ENCODE measurements around the gene FAM168A.

The FAM168A gene

DNA sequence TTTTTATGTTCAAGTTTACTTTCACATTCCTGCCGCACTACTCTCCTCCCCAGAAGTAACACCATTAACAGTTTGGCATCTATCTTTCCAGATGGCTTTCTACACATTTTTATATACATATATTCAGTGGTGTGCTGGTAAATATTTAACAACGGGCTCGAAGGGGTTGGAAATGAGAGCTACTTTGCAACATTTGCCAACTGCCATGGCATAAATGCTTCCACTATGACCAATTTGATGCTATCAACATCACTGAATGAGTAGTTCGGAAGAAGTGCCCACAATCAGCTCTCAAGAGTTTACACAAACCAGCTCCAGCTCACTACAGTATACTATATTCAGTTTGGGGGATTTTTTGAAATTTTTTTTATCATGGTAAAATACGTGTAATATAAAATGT lies 166.5 kb downstream of the FAM168A start:
- DNase-seq (ENCODE audit: extremely low read depth in 1 of 2, low read depth in 1 of 2): no peak

GRCh38 chr11:73430326-73430725 lies 167.6 kb downstream of the FAM168A start:
- DNase-seq (ENCODE audit: extremely low read depth in 1 of 2, low read depth in 1 of 2): no peak

GRCh38 chr11:73429121-73429750 lies 168.7 kb downstream of the FAM168A start:
- no peak for DNase-seq (ENCODE audit: extremely low read depth in 1 of 2, low read depth in 1 of 2)

- no peak for DNase-seq (ENCODE audit: extremely low read depth in 1 of 2, low read depth in 1 of 2)
Observed at GRCh38 chr11:73428699-73429098, 169.2 kb downstream of the FAM168A start.

- no peak for DNase-seq (ENCODE audit: extremely low read depth in 1 of 2, low read depth in 1 of 2)
Observed at GRCh38 chr11:73428227-73428626, 169.7 kb downstream of the FAM168A start.

DNA sequence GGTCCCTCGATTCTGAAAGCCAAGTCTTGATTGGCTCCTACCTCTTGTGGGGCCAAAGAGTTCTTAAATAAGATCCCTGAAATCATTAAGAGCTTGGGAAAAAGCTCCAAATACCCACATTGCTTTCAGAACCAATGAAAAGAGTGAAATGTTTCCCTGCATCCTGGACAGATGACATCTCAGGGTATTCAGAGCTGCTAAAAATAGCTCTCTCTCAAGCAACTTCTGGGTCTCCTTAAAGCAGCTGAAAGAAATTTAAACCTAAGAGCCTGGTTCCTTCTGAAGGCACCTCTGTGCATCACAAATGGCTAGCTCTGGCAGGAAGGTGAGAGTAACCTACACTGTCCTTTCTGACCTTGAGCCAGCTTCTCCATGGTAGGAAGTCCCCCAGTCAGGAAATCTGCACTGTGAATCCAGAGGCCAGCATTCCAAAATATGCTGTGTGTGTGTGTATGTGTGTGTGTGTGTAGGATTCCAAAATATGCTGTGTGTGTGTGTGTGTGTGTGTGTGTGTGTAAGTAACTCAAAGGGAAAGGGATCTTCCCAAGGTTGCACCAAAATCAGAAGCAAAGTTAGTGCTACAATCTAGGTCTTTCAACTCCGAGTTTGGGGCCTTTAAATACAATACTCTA lies 171.6 kb downstream of the FAM168A start:
- DNase-seq (ENCODE audit: extremely low read depth in 1 of 2, low read depth in 1 of 2): no peak

DNA sequence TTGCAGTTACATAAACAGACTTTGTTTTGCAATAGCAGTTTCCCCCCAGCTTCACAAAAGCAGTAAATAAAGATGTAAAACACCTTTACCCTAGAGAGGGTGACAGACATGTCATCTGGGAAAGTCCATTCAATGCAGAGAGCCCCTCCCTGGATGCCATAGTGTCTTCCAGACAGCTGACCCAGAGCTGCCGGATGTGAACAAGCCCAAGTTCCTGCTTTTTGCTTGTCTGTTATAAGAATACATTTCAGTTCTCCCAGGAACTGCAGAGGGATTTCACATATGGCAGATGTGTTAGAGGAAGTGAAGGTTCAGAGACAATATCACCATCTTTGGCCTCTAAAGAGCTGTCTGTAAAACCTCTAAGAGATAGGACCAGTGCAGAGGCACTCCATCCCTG lies 172.8 kb downstream of the FAM168A start:
- no peak for DNase-seq (ENCODE audit: extremely low read depth in 1 of 2, low read depth in 1 of 2)

DNA sequence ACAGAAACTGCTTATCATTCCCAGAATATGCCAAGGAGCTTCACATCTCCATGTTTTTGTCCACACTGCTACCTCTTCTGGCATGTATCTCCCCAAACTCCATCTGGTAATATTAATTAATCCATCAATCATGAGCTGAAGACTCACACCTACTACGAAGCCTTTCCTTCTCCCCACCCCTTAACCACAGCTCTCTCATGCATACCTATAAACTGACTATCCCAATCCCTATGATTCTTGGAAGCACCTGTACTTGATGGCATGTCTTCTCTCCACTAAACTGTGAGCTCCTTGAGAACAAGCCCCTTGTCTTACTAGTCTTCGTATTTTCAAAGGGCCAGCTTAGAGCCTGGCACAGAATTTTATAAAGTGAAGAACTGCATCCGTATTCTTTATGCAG lies 174.4 kb downstream of the FAM168A start:
- DNase-seq (ENCODE audit: extremely low read depth in 1 of 2, low read depth in 1 of 2): no peak

DNA sequence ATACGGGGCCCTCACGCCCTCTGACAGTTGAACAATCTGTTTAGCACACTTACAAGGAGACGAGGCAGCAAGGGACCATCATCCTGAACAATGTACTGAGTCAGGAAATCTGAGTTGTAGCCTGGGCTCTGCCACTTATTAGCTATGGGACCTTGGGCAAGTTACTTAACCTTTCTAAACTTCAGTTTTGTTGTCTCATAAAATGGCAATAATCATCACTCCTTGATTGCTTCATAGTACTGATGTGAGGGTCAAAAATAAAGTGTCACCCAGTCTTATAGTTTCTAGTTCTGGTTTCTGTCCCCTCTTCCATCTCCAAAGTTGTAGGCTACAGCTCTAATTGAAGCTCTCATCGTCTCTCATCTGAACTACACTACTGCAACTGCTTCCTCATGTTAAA lies 175.0 kb downstream of the FAM168A start:
- no peak for DNase-seq (ENCODE audit: extremely low read depth in 1 of 2, low read depth in 1 of 2)

DNA sequence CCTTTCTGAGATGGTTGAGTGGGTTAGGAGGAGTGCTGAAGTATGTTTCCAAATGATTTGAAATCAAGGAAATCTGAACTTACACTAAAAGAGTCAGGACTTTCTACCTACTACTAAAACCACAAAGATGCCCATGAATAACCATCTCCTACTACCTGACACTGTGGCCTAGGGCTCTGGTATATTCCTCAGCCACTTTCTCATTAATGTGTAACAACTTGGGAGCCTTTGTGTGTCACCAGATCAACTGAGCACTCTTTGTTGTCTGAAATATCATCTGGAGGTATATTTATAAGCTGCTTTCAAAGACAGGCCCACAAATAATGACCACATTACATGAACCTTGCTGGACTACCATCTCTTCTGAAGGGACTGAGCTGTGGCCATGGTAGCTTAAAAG lies 177.8 kb downstream of the FAM168A start:
- DNase-seq (ENCODE audit: extremely low read depth in 1 of 2, low read depth in 1 of 2): no peak

DNA sequence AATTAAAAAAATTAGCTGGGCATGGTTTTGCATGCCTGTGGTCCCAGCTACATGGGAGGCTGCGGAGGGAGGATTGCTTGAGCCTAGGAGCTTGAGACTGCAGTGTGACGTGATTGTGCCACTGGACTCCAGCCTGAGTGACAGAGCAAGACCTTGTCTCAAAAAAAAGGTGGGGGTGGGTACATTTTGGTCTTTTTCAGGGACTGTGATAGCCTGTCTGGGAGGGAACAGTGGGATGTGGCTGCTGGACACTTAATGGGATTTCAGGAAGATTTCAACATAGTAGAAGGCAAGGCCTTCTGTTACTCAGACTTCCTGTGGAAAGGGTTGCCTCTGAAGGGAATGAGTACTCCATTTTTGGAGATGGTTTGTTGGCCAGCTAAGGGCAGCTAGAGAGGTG lies 181.1 kb downstream of the FAM168A start:
- no peak for DNase-seq (ENCODE audit: extremely low read depth in 1 of 2, low read depth in 1 of 2)

DNA sequence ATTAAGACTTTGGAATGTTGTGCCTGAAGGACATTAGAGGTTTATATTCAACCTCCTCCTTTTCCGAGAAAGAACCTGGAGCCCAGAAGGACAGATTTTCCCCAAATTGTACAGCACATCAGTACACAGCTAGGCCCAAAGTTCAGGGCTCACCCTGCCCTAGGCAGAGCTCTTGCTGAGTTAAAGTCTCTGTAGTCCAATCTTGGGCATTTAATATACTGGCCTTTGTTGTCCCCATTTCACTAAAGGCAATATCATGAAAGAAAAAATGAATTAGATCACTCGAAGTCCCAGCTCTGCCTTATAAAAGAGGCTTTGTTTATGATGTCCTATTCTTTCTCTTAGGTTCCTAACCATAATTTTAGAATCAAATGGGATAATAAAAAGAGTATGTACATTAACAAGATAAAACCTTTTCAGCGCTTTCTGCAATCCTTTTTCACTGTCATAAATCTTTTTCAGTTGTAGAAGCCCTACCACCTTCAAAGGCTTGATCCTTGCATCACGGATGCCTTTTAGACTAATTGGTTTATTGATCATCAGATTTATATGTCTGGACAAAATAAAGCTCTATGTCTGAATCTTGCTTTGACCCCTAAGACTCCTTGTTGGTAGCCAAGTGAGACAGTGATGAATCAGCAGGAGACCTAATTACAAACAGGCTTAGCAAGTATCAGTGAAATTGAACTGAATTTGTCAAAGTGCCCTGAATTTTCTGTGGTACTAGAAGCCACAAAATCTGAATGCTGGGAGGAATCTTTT lies 181.9 kb downstream of the FAM168A start:
- DNase-seq (ENCODE audit: extremely low read depth in 1 of 2, low read depth in 1 of 2): no peak

DNA sequence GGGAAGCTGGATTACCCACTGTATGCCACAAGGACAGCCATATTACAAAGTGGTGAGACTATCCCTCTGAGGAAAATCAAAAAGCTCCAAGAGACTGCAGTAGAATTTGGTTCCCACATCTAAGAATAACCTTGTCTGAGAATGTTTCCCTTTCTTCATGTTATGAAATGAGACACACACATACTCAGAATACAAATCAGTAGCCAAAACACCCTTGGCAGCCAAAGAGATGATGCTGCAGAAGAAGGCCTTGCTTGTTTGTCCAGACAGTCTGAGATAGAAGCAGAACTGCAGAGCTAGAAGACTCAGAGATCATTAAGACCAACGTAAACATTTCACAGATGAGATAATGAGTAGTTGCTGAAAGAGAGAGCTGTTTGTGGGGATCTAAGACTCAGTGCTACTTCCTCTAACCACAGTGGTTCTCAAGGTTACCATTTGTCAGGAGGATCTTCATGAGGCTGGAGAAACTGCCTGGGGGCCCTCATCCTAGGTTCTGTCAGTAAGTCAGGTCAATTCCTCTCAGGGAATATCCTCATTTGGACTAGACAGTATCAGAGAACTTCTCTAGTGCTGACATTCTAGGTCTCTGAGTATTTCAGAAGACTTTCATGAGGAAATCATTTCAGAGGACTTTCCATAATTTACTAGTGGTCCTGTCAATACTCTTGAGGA lies 182.8 kb downstream of the FAM168A start:
- DNase-seq (ENCODE audit: extremely low read depth in 1 of 2, low read depth in 1 of 2): no peak

DNA sequence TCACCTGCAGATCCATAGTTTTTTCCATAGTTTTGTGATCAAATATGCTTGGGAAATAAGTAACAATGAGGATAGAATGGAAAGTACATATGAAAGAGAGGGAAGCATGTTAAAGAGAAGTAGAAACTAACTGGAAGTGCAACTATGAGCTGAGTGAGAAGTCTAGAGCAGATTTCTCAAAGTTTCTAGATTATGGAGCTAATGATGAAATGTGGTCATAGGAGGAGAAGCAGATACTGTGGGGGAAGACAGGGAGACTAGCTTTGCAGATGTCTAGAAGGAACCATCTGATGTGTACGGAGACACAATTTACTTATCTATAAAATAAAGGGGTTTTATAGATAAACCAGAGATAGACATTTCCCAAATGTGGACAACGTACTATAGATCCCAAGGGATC lies 184.7 kb downstream of the FAM168A start:
- no peak for DNase-seq (ENCODE audit: extremely low read depth in 1 of 2, low read depth in 1 of 2)

GRCh38 chr11:73412308-73412707 lies 185.6 kb downstream of the FAM168A start:
- no peak for DNase-seq (ENCODE audit: extremely low read depth in 1 of 2, low read depth in 1 of 2)

GRCh38 chr11:73411031-73411430 lies 186.9 kb downstream of the FAM168A start:
- no peak for DNase-seq (ENCODE audit: extremely low read depth in 1 of 2, low read depth in 1 of 2)

GRCh38 chr11:73410627-73411026 lies 187.3 kb downstream of the FAM168A start:
- DNase-seq (ENCODE audit: extremely low read depth in 1 of 2, low read depth in 1 of 2): no peak

GRCh38 chr11:73409431-73409830 lies 188.5 kb downstream of the FAM168A start:
- no peak for DNase-seq (ENCODE audit: extremely low read depth in 1 of 2, low read depth in 1 of 2)

GRCh38 chr11:73406619-73407018 lies 191.3 kb downstream of the FAM168A start:
- DNase-seq (ENCODE audit: extremely low read depth in 1 of 2, low read depth in 1 of 2): no peak

DNA sequence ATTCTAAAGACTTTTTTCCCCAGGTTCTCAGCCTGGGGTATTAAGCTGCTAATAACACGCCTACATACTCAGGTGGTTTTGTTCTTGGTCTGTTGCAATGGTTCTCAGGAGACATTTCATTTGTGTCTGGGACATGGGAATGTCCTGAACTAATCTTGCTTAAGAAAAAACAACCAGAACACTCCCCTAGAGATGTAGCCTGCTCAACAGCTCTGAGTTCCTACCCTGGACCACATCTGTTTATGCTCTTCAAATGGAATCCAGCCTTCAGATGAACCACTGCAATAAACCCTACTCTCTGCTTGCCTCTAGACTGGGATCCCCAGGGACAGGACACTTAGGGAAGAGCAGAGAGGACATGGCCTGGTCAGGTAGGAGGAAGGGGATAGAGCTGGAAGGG lies 191.8 kb downstream of the FAM168A start:
- DNase-seq (ENCODE audit: extremely low read depth in 1 of 2, low read depth in 1 of 2): no peak

DNA sequence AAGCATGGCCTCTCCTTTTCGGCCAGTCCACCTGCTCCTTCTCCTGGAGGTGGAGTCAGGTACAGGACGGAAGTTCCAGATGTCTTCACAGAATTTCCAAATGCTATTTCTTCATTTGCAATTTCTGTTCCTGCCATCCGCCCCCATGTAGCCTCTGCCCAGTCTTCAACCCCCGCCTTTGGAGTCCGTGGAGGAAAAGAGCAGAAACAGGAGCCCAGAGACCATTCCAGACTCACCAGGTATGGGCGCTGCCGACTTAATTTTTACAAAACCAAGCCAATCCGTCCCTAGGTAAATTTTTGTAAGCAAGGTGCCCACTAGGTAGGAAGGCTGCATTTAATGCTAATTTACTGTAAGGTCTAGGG lies 192.8 kb downstream of the FAM168A start:
- DNase-seq (ENCODE audit: extremely low read depth in 1 of 2, low read depth in 1 of 2): no peak
